Liver (tissue), 9 donors: ENCODE measurements around the gene ATOH8. TPM values are rescaled to one million over a fixed set of nuclear protein-coding genes. Genes with fewer than 3 reads are reported as not detected.

Source experiments
- DNase-seq: peaks from one replicate; pipeline ENCODE4 v3.0.0-alpha.2; 2017; ENCODE audit warnings: low spot score
- H3K27ac ChIP-seq, 2 donors: one replicate each; pipeline ENCODE4 v1.7.0; 2013; ENCODE audit warnings: inconsistent platforms in 2 of 2, low read length in 2 of 2, control low read depth in 1 of 2, low read depth in 1 of 2, mild to moderate bottlenecking in 1 of 2
- H3K27me3 ChIP-seq, 4 donors: one replicate each; pipeline versions ENCODE4 v1.6.1 to v1.7.0; 2013; ENCODE audit warnings: low read length in 3 of 4, inconsistent platforms in 1 of 4, mild to moderate bottlenecking in 1 of 4, moderate library complexity in 1 of 4; ENCODE audit not compliant: control insufficient read depth in 4 of 4, insufficient read depth in 4 of 4
- H3K36me3 ChIP-seq, 4 donors: one replicate each; pipeline versions ENCODE4 v1.6.1 to v1.7.0; 2013; ENCODE audit warnings: low read length in 3 of 4, mild to moderate bottlenecking in 3 of 4, low read depth in 1 of 4, moderate library complexity in 1 of 4; ENCODE audit not compliant: control insufficient read depth in 4 of 4, insufficient read depth in 3 of 4
- H3K4me1 ChIP-seq, 4 donors: one replicate each; pipeline versions ENCODE4 v1.6.1 to v1.7.0; 2013; ENCODE audit warnings: low read length in 3 of 4, mild to moderate bottlenecking in 3 of 4, moderate library complexity in 1 of 4; ENCODE audit not compliant: control insufficient read depth in 4 of 4, insufficient read depth in 4 of 4
- H3K4me3 ChIP-seq, 3 donors: one replicate each; pipeline versions ENCODE4 v1.6.1 to v1.7.0; 2013; ENCODE audit warnings: low read length in 3 of 3, control low read depth in 1 of 3, low read depth in 1 of 3, mild to moderate bottlenecking in 1 of 3
- H3K9ac ChIP-seq, 2 donors: one replicate each; pipeline ENCODE4 v1.7.0; 2013; ENCODE audit warnings: low read length in 2 of 2, mild to moderate bottlenecking in 2 of 2, moderate library complexity in 2 of 2, control low read depth in 1 of 2, low read depth in 1 of 2
- H3K9me3 ChIP-seq, 4 donors: one replicate each; pipeline versions ENCODE4 v1.6.1 to v1.7.0; 2013; ENCODE audit warnings: low read length in 3 of 4; ENCODE audit not compliant: control insufficient read depth in 4 of 4
- EGR1 ChIP-seq, 2 donors: IDR thresholded peaks; 2 replicates each; pipeline ENCODE4 v1.6.1; 2016 to 2018; ENCODE audit warnings: antibody characterized with exemption in 2 of 2, low read depth in 2 of 2
- FOXA1 ChIP-seq: IDR thresholded peaks from 2 replicates; pipeline ENCODE4 v1.6.1; 2016; ENCODE audit warnings: antibody characterized with exemption
- FOXA2 ChIP-seq: IDR thresholded peaks from 2 replicates; pipeline ENCODE4 v1.6.1; 2016; ENCODE audit warnings: antibody characterized with exemption
- GABPA ChIP-seq, 2 donors: IDR thresholded peaks in 1 of 2; conservative IDR thresholded peaks in 1 of 2; 2 replicates each; pipeline ENCODE4 v1.6.1; 2016; ENCODE audit warnings: antibody characterized with exemption in 2 of 2, mild to moderate bottlenecking in 1 of 2, moderate library complexity in 1 of 2
- HNF4A ChIP-seq, 2 donors: conservative IDR thresholded peaks; 2 replicates each; pipeline ENCODE4 v1.6.1; 2016; ENCODE audit warnings: antibody characterized with exemption in 2 of 2, mild to moderate bottlenecking in 2 of 2
- HNF4G ChIP-seq: IDR thresholded peaks from 2 replicates; pipeline ENCODE4 v1.6.1; 2016; ENCODE audit warnings: antibody characterized with exemption
- JUND ChIP-seq, 2 donors: IDR thresholded peaks; 2 replicates each; pipeline ENCODE4 v1.6.1; 2016; ENCODE audit warnings: antibody characterized with exemption in 2 of 2
- MAX ChIP-seq: IDR thresholded peaks from 2 replicates; pipeline ENCODE4 v1.6.1; 2016; ENCODE audit warnings: antibody characterized with exemption
- NR2F2 ChIP-seq: IDR thresholded peaks from 2 replicates; pipeline ENCODE4 v1.6.1; 2016; ENCODE audit warnings: antibody characterized with exemption
- RAD21 ChIP-seq, 2 donors: IDR thresholded peaks; 2 replicates each; pipeline ENCODE4 v1.6.1; 2016; ENCODE audit warnings: antibody characterized with exemption in 2 of 2, mild to moderate bottlenecking in 2 of 2
- RXRA ChIP-seq, 2 donors: IDR thresholded peaks; 2 replicates each; pipeline ENCODE4 v1.6.1; 2017 to 2018; ENCODE audit warnings: antibody characterized with exemption in 2 of 2, mild to moderate bottlenecking in 1 of 2
- SP1 ChIP-seq: IDR thresholded peaks from 2 replicates; pipeline ENCODE4 v1.6.1; 2018; ENCODE audit warnings: antibody characterized with exemption, mild to moderate bottlenecking
- TAF1 ChIP-seq: conservative IDR thresholded peaks from 2 replicates; pipeline ENCODE4 v1.6.1; 2016; ENCODE audit warnings: antibody characterized with exemption, mild to moderate bottlenecking
- ZBTB33 ChIP-seq: IDR thresholded peaks from 2 replicates; pipeline ENCODE4 v1.6.1; 2016; ENCODE audit warnings: antibody characterized with exemption
- WGBS: extraction: QIAGEN DNeasy Blood & Tissue Kit; methylation state at CpG from one replicate; pipeline ENCODE4 v1.1.7; 2013; 5-methylcytosine and 5-hydroxymethylcytosine counted together
- polyA plus RNA-seq, 2 donors: library from polyadenylated mRNA; stranded (reverse) in 1 of 2; unstranded in 1 of 2; fragments of 200-250 nt in 1 of 2; fragments of >200 nt in 1 of 2; fragmentation: Nextera tagmentation in 1 of 2; extraction: Ambion mirVana in 1 of 2; gene quantifications; one replicate each; pipeline versions ENCODE4 v1.2.1 to v1.2.3, GENCODE V29; 2013 to 2015
- total RNA-seq, 2 donors: library from RNA; depleted of rRNA; stranded (reverse); fragments of >200 nt; gene quantifications; one replicate each; pipeline ENCODE4 v1.2.3, GENCODE V29; 2014
- TF ChIP-seq, protein P1 (sequence below): IDR thresholded peaks from 2 replicates; pipeline ENCODE4 v1.6.1; 2016; ENCODE audit warnings: antibody characterized with exemption, mild to moderate bottlenecking
- TF ChIP-seq, protein P2 (sequence below): IDR thresholded peaks from 2 replicates; pipeline ENCODE4 v1.6.1; 2016; ENCODE audit warnings: antibody characterized with exemption
- TF ChIP-seq, protein P3 (sequence below): fragments of 150-350 bp; IDR thresholded peaks from 2 replicates; pipeline ENCODE4 v1.5.1; 2017; ENCODE audit warnings: improper control_type of control experiment, low read depth, low read length; ENCODE audit not compliant: missing input control
- donor health status: healthy.
- donor health status: healthy.
- donor health status: healthy.
- donor health status: healthy.
- donor health status: healthy.

ATOH8 gene
- total and polyA plus RNA-seq, 4 donors, result 0.33 to 37.7 (median 26.8) TPM

- peaks cover 0 to 5% (median 2%) of the 10 kb centered on the region in 4 donors for H3K4me1 ChIP-seq
- no peak overlapping the region for H3K27ac ChIP-seq
- WGBS, result 93% methylated on average over 2 of the region's 2 CpGs
- no peak for TF ChIP-seq RXRA (IDR thresholded peaks at IDR 0.05)
- no peak for TF ChIP-seq HNF4G
- TF ChIP-seq, protein P1, sequence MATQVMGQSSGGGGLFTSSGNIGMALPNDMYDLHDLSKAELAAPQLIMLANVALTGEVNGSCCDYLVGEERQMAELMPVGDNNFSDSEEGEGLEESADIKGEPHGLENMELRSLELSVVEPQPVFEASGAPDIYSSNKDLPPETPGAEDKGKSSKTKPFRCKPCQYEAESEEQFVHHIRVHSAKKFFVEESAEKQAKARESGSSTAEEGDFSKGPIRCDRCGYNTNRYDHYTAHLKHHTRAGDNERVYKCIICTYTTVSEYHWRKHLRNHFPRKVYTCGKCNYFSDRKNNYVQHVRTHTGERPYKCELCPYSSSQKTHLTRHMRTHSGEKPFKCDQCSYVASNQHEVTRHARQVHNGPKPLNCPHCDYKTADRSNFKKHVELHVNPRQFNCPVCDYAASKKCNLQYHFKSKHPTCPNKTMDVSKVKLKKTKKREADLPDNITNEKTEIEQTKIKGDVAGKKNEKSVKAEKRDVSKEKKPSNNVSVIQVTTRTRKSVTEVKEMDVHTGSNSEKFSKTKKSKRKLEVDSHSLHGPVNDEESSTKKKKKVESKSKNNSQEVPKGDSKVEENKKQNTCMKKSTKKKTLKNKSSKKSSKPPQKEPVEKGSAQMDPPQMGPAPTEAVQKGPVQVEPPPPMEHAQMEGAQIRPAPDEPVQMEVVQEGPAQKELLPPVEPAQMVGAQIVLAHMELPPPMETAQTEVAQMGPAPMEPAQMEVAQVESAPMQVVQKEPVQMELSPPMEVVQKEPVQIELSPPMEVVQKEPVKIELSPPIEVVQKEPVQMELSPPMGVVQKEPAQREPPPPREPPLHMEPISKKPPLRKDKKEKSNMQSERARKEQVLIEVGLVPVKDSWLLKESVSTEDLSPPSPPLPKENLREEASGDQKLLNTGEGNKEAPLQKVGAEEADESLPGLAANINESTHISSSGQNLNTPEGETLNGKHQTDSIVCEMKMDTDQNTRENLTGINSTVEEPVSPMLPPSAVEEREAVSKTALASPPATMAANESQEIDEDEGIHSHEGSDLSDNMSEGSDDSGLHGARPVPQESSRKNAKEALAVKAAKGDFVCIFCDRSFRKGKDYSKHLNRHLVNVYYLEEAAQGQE, result no peak
- TF ChIP-seq GABPA (IDR thresholded peaks at IDR 0.05 in 1 of 2, conservative IDR thresholded peaks at IDR 0.05 in 1 of 2), result no peak
- TF ChIP-seq, protein P2, sequence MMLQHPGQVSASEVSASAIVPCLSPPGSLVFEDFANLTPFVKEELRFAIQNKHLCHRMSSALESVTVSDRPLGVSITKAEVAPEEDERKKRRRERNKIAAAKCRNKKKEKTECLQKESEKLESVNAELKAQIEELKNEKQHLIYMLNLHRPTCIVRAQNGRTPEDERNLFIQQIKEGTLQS, result no peak
- TF ChIP-seq, protein P3, sequence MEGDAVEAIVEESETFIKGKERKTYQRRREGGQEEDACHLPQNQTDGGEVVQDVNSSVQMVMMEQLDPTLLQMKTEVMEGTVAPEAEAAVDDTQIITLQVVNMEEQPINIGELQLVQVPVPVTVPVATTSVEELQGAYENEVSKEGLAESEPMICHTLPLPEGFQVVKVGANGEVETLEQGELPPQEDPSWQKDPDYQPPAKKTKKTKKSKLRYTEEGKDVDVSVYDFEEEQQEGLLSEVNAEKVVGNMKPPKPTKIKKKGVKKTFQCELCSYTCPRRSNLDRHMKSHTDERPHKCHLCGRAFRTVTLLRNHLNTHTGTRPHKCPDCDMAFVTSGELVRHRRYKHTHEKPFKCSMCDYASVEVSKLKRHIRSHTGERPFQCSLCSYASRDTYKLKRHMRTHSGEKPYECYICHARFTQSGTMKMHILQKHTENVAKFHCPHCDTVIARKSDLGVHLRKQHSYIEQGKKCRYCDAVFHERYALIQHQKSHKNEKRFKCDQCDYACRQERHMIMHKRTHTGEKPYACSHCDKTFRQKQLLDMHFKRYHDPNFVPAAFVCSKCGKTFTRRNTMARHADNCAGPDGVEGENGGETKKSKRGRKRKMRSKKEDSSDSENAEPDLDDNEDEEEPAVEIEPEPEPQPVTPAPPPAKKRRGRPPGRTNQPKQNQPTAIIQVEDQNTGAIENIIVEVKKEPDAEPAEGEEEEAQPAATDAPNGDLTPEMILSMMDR, result no peak
- TF ChIP-seq MAX, result no peak
- TF ChIP-seq TAF1, result no peak
- no peaks in the 10 kb centered on the region for H3K36me3 ChIP-seq
- no peak overlapping the region for H3K4me3 ChIP-seq
- H3K27me3 ChIP-seq, result no peaks in the 10 kb centered on the region
- H3K9me3 ChIP-seq, result no peaks in the 10 kb centered on the region
- DNase-seq, result no peak
- no peak overlapping the region for H3K9ac ChIP-seq
Measured at GRCh38 chr2:85831735-85832134, 77.9 kb downstream of the ATOH8 start.

- no peak for DNase-seq
- Histone ChIP-seq H3K4me1 (no peaks in the 10 kb centered on the region), H3K4me3 (no peak overlapping the region), H3K36me3 (peaks cover under 1 to 7% (median 3%) of the 10 kb centered on the region in 4 donors), H3K9me3 (no peaks in the 10 kb centered on the region), H3K9ac (no peak overlapping the region), H3K27ac (no peak overlapping the region), H3K27me3 (no peaks in the 10 kb centered on the region)
- TF ChIP-seq GABPA (IDR thresholded peaks at IDR 0.05 in 1 of 2, conservative IDR thresholded peaks at IDR 0.05 in 1 of 2) (no peak), RAD21 (IDR thresholded peaks at IDR 0.05) (no peak), NR2F2 (no peak), RXRA (IDR thresholded peaks at IDR 0.05) (no peak), JUND (IDR thresholded peaks at IDR 0.05) (no peak), FOXA2 (no peak), EGR1 (IDR thresholded peaks at IDR 0.05; ENCODE audit: low read depth in 2 of 2) (no peak), HNF4A (conservative IDR thresholded peaks at IDR 0.05) (no peak), SP1 (no peak), FOXA1 (no peak), MAX (no peak), TAF1 (no peak), ZBTB33 (no peak)
- TF ChIP-seq, protein P3, result no peak
- TF ChIP-seq, protein P1, result no peak
- TF ChIP-seq, protein P2, result no peak
Measured at GRCh38 chr2:85834466-85834865, 80.7 kb downstream of the ATOH8 start.
